Activated CD8-positive, alpha-beta memory T cell treated with anti-CD3 and anti-CD28 coated beads, Interleukin-2, amount 50 U/mL, for 24 hours (primary cell): Measurements from ENCODE around the gene PPM1L.

Experiments
- DNase-seq: peaks from one replicate; pipeline ENCODE4 v3.0.0-alpha.2; 2020; ENCODE audit errors: extremely low read depth

The PPM1L gene

DNA sequence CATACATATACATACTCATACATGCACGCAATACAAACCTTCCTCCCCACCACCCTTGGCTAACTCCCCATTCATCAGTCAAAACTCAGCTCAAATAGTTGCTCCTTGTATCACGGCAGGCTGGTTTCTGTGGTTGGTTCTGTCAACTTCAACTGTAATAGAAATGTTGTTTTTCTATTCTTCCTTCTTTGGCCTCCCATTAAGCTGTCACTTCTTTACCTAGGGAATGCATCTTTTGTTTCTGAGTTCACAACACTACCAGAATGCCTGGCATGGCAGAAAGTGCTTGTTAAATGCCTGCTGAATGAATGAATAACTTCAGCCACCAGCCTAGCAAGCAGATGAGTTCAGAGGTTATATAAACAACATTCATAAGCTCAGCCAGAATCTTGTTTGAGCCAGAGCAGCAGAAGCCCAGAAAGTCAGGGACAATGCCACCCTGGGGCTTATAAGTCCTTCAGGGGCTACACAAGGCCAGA lies 286.0 kb downstream of the PPM1L start:
- no peak for DNase-seq

DNA sequence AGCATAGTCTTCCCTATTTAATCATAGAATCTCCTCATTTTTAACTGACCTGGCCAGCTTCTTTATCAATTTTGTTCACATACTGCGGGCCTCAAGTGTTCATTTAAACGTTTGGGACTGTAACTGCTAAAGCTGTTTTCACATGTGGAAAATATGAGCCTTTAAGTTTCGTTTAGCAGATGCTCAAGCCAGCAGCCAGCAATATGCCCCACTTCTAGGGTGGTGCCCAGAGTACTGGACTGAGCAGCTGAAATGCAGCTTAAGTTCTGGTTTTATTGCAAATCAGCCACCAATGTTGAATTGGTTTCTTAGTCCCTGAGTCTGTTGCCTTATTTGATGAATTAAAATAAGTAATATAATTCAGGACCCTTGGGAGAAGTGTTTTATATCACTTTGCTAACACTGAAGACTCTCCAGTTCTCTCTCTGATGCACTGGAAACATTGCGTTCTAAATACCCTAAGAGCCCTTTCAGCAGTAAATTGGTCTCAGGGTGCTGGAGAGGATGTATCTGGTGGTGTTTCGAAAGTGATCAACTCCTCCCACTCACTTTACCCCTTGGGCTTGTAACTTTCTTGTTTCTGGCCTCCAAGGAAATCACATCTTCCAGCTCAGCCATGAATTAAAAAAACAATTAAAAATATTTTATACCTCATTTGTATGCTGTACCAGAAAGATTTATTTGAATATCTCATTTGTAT lies 287.5 kb downstream of the PPM1L start:
- DNase-seq = no peak

DNA sequence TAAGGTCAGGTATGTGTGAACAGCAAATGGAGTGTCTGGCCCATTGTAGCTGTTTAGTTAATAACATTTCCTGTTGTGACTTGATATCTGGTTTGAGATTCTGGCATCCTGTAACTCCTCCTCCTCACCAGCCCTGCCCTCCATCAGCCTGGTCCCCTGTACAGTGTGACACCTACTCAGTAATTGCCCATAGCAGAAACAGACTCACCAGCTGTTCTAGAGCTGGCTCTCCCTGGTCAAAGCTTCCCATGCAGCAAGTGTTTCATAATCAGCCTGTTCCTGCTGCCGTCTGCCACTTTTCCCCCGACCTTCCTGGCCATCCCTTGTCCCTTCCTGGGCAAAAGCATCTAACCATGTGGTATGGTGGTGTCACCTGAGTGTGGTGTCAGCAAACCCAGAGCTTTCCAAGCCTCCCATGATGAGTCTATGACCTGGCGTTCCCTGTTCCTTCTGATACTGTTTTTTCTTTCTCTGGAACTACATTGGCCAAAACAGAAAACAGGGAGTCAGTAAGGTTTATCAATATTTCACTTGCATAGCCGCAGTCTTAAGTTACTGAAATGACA lies 293.7 kb downstream of the PPM1L start:
- DNase-seq = no peak

GRCh38 chr3:161050935-161051334 lies 294.9 kb downstream of the PPM1L start:
- DNase-seq = no peak

GRCh38 chr3:161051856-161052255 lies 295.8 kb downstream of the PPM1L start:
- no peak for DNase-seq

DNA sequence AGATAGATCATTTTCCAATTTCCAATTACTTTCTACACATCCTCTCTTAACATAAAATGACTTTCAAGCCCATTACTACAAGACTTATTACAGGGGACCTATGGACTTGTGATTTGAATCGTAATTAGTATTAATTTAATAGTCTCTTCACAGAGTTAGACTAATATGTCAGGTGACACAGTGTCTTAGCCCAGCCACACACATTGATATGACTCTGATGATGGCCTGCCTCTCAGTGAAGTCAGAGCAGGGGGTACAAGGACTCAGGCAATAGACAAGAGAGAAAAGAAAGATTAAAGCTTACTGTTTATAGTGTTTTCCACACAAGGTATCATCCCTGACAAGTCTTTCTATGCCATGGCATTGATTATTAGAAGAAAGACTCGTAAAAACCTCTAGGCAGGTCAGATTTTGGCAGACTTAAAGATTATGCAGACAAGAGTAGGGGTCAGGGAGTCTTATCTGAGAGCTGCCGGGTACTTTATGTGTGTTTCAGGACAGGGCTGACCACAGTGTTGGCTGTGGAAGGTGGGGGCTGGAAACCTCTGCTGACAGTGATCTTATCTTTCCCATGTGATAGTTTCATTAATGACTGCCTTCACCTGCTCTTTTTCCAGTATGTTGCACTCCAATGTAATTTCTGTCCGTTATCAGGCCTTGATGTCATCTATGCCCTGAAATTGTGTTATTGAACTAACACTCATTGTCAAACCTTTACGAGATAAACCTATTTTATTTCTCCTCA lies 299.0 kb downstream of the PPM1L start:
- no peak for DNase-seq

DNA sequence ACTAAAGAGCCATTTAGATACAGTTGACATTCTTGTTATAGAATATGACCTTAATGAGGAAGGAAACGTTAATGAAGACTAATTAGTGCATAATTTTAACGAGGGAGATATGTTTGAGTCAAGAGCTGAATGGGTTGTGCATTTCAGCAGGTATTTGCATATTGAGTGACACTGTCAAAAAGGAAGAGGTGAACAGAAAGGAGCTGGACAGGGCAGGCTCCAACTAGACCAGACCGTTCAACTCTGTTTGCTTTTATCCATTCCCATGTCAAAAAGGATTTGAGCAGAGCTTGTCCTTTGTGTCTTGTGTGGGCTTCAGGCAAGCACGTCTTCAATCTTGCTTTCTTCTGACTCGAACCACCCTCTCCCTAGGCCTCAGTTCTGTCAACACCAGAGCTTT lies 308.4 kb downstream of the PPM1L start:
- no peak for DNase-seq

GRCh38 chr3:161066930-161067329 lies 310.9 kb downstream of the PPM1L start:
- no peak for DNase-seq

GRCh38 chr3:161067335-161067734 lies 311.3 kb downstream of the PPM1L start:
- no peak for DNase-seq

GRCh38 chr3:161069511-161070251 lies 313.6 kb downstream of the PPM1L start:
- DNase-seq = no peak

- no peak for DNase-seq
These were observed 314.4 kb downstream of the PPM1L start for GRCh38 chr3:161070252-161070930.

DNA sequence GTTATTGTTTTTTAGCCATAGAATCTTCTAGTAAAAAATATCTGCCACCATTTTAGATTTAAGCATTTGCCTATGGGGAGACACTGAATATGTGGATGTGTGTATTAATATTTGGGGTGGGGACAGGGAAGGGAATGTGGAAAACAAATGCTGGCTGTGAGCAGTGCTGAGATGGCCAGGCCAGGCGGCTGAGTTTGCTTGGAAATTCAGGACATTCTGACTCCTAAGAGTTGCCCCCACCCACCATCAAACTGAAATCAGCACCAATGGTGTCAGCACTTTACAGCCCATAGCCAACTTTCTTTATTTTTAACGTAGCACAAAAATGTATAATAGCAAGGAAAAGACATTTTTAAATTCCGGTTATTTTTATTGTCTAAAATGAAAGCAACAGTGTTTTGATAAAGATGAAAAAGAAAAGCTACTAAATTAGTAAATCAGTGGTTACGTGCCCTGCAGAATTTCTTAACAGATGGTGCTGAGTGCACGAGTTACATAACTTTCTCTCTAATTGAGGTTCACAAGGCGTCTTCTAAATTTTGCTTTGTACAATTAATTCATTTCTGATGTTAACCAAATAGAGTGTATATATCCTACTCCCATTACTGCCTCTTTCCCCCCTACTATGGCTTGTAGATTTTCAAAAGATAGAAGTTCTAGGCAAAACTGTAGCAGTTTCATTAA lies 315.1 kb downstream of the PPM1L start:
- no peak for DNase-seq

- no peak for DNase-seq
These were observed 316.2 kb downstream of the PPM1L start for GRCh38 chr3:161072211-161072621.

- DNase-seq = no peak
These were observed 316.7 kb downstream of the PPM1L start for GRCh38 chr3:161072751-161073150.

DNA sequence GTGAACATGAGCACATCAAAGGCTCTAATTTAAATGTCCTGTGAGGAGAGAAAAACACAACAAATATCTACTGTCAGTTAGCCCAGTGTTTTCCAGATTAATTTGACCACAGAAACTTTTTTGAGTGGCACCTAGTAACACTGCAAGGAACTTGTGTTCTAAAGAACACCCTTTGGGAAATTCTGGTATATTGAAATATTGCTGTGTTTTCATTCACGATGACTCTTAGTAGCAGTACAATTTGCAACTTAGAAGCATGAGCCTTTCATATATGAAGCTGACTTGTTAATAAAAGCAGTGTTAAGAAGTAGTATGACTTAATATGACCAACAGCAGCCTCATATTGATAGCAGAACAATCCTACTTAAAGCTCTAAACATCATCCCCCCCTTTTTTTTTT lies 317.1 kb downstream of the PPM1L start:
- no peak for DNase-seq

DNA sequence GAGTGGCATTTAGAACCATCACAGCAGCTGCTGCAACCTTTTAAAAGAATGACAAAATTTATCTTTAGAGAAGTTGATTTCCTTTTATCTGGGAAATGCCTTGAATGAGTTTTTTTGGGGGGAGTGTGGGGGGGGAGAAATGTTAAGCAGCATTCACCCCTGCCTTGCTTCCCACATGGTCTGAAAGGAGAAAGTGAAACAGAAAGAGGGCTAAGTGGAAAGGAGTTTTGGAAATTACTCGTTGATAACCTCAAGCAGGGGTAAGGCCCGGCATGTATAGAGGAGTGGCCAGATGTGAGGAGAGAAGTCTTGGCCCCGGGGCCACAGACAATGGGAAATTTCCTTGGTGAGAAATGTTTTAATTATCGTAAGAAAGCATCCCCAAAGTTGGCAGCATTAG lies 325.6 kb downstream of the PPM1L start:
- DNase-seq = no peak

- no peak for DNase-seq
These were observed 326.0 kb downstream of the PPM1L start for GRCh38 chr3:161082063-161082462.

DNA sequence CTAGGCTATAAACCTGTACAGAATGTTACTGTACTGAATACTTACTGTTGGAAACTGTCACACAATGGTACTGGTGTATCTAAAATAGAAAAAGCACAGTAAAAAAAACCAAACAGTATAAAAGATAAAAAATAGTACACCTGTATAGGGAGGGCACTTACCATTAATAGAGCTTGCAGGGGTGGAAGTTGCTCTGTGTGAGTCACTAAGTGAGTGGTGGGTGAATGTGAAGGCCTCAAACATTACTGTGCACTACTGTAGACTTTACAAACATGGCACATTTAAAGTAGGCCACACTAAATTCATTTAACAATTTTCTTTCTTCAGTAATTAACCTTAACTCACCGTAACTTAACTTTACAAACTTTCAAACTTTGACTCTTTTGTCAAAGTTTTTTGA lies 327.1 kb downstream of the PPM1L start:
- DNase-seq = no peak

- no peak for DNase-seq
These were observed 328.2 kb downstream of the PPM1L start for GRCh38 chr3:161084277-161084676.

DNA sequence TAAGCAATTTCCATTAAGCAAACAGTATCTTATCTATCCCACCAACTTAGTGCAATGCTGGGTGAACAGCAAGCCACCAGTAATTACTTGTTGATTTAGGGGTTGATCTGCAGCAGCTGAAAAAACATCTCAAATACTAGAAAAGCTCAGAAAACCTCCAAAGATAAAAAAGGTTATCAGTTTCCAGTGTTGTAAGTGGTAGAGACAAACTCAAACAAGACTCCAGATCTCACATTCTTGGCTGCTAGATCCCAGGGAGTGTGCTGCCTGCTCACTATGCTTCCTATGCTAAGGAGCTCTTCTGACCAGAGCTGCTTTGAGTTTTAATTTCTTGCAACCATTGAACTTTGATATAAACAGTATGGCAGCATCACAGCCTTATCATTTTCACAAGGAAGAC lies 337.9 kb downstream of the PPM1L start:
- DNase-seq = no peak

GRCh38 chr3:161096771-161097367 lies 340.8 kb downstream of the PPM1L start:
- DNase-seq = no peak
